Measurements from ENCODE around the gene USP12.

Gene USP12

GRCh38 chr13:27101289-27101688 is 70.3 kb downstream of the USP12 start:
- H3K4me1 ChIP-seq (ENCODE audit: insufficient read depth, low read length, severe bottlenecking): no peaks in the 10 kb centered on the region
- no peak overlapping the region for H3K27ac ChIP-seq (ENCODE audit: low read depth, low read length, poor library complexity, severe bottlenecking)
- H3K79me2 ChIP-seq (ENCODE audit: insufficient read depth, low read length): no peaks in the 10 kb centered on the region
- H3F3A ChIP-seq (ENCODE audit: insufficient read depth, low read length): no peaks in the 10 kb centered on the region
- H3K9ac ChIP-seq (ENCODE audit: low read length): no peak overlapping the region
- no peaks in the 10 kb centered on the region for H4K20me1 ChIP-seq (ENCODE audit: insufficient read depth, low read length)
- no peaks in the 10 kb centered on the region for H3K27me3 ChIP-seq (ENCODE audit: insufficient read depth, low read length)
- H3K9me3 ChIP-seq (ENCODE audit: low read length): no peaks in the 10 kb centered on the region
- no peaks in the 10 kb centered on the region for H3K9me2 ChIP-seq (ENCODE audit: low read depth, low read length)
- no peak for TF ChIP-seq EZH2 (IDR thresholded peaks at IDR 0.05; ENCODE audit: borderline replicate concordance, low read length)
- TF ChIP-seq CTCF (IDR thresholded peaks at IDR 0.05; ENCODE audit: low read length): no peak
- H3K4me2 ChIP-seq (ENCODE audit: low read length): no peak overlapping the region
- no peaks in the 10 kb centered on the region; the same call in 1 of the 2 replicates for H3K36me3 ChIP-seq (ENCODE audit: insufficient read depth, low read length)
- H3K4me3 ChIP-seq (ENCODE audit: low read depth, low read length, poor library complexity, severe bottlenecking): no peak overlapping the region
- no peak overlapping the region for H2AFZ ChIP-seq (ENCODE audit: low read length)

- Histone ChIP-seq H3F3A (ENCODE audit: insufficient read depth, low read length) (no peaks in the 10 kb centered on the region), H3K4me1 (ENCODE audit: insufficient read depth, low read length, severe bottlenecking) (no peaks in the 10 kb centered on the region), H3K27ac (ENCODE audit: low read depth, low read length, poor library complexity, severe bottlenecking) (no peak overlapping the region), H3K4me2 (ENCODE audit: low read length) (no peak overlapping the region), H3K9me3 (ENCODE audit: low read length) (no peaks in the 10 kb centered on the region), H3K27me3 (ENCODE audit: insufficient read depth, low read length) (no peaks in the 10 kb centered on the region), H2AFZ (ENCODE audit: low read length) (no peak overlapping the region), H3K79me2 (ENCODE audit: insufficient read depth, low read length) (no peaks in the 10 kb centered on the region), H3K9me2 (ENCODE audit: low read depth, low read length) (no peaks in the 10 kb centered on the region), H3K4me3 (ENCODE audit: low read depth, low read length, poor library complexity, severe bottlenecking) (no peak overlapping the region), H3K36me3 (ENCODE audit: insufficient read depth, low read length) (no peaks in the 10 kb centered on the region), H3K9ac (ENCODE audit: low read length) (no peak overlapping the region), H4K20me1 (ENCODE audit: insufficient read depth, low read length) (no peaks in the 10 kb centered on the region)
- TF ChIP-seq CTCF (IDR thresholded peaks at IDR 0.05; ENCODE audit: low read length) (no peak), EZH2 (IDR thresholded peaks at IDR 0.05; ENCODE audit: borderline replicate concordance, low read length) (no peak)
Observed at GRCh38 chr13:27097691-27098090, 73.9 kb downstream of the USP12 start.

GRCh38 chr13:27091451-27091850 is 80.2 kb downstream of the USP12 start:
- Histone ChIP-seq H3F3A (ENCODE audit: insufficient read depth, low read length) (no peaks in the 10 kb centered on the region), H3K4me2 (ENCODE audit: low read length) (no peak overlapping the region), H3K36me3 (ENCODE audit: insufficient read depth, low read length) (no peaks in the 10 kb centered on the region), H3K79me2 (ENCODE audit: insufficient read depth, low read length) (no peaks in the 10 kb centered on the region), H3K4me3 (ENCODE audit: low read depth, low read length, poor library complexity, severe bottlenecking) (no peak overlapping the region), H2AFZ (ENCODE audit: low read length) (no peak overlapping the region), H3K9me2 (ENCODE audit: low read depth, low read length) (no peaks in the 10 kb centered on the region), H3K9me3 (ENCODE audit: low read length) (no peaks in the 10 kb centered on the region), H3K9ac (ENCODE audit: low read length) (no peak overlapping the region), H4K20me1 (ENCODE audit: insufficient read depth, low read length) (no peaks in the 10 kb centered on the region), H3K27me3 (ENCODE audit: insufficient read depth, low read length) (no peaks in the 10 kb centered on the region), H3K4me1 (ENCODE audit: insufficient read depth, low read length, severe bottlenecking) (no peaks in the 10 kb centered on the region), H3K27ac (ENCODE audit: low read depth, low read length, poor library complexity, severe bottlenecking) (no peak overlapping the region)
- no peak for TF ChIP-seq EZH2 (IDR thresholded peaks at IDR 0.05; ENCODE audit: borderline replicate concordance, low read length)

GRCh38 chr13:27088619-27089018 is 83.0 kb downstream of the USP12 start:
- no peaks in the 10 kb centered on the region for H3K9me3 ChIP-seq (ENCODE audit: low read length)
- H2AFZ ChIP-seq (ENCODE audit: low read length): no peak overlapping the region
- H3K4me3 ChIP-seq (ENCODE audit: low read depth, low read length, poor library complexity, severe bottlenecking): no peak overlapping the region
- no peaks in the 10 kb centered on the region for H3K4me1 ChIP-seq (ENCODE audit: insufficient read depth, low read length, severe bottlenecking)
- no peaks in the 10 kb centered on the region for H3F3A ChIP-seq (ENCODE audit: insufficient read depth, low read length)
- H4K20me1 ChIP-seq (ENCODE audit: insufficient read depth, low read length): no peaks in the 10 kb centered on the region
- H3K79me2 ChIP-seq (ENCODE audit: insufficient read depth, low read length): no peaks in the 10 kb centered on the region
- no peaks in the 10 kb centered on the region for H3K27me3 ChIP-seq (ENCODE audit: insufficient read depth, low read length)
- no peak overlapping the region for H3K4me2 ChIP-seq (ENCODE audit: low read length)
- TF ChIP-seq EZH2 (IDR thresholded peaks at IDR 0.05; ENCODE audit: borderline replicate concordance, low read length): no peak
- TF ChIP-seq CTCF (IDR thresholded peaks at IDR 0.05; ENCODE audit: low read length): no peak
- H3K27ac ChIP-seq (ENCODE audit: low read depth, low read length, poor library complexity, severe bottlenecking): no peak overlapping the region
- H3K9ac ChIP-seq (ENCODE audit: low read length): no peak overlapping the region
- no peaks in the 10 kb centered on the region for H3K36me3 ChIP-seq (ENCODE audit: insufficient read depth, low read length)
- H3K9me2 ChIP-seq (ENCODE audit: low read depth, low read length): no peaks in the 10 kb centered on the region
